Measurements from ENCODE around the gene IGFLR1. TPM values are rescaled to one million over a fixed set of nuclear protein-coding genes. Genes with fewer than 3 reads are reported as not detected.

Gene IGFLR1
- total and polyA plus RNA-seq, 4 experiments from 2014 or later = 93.9 to 124 (median 109) TPM

DNA sequence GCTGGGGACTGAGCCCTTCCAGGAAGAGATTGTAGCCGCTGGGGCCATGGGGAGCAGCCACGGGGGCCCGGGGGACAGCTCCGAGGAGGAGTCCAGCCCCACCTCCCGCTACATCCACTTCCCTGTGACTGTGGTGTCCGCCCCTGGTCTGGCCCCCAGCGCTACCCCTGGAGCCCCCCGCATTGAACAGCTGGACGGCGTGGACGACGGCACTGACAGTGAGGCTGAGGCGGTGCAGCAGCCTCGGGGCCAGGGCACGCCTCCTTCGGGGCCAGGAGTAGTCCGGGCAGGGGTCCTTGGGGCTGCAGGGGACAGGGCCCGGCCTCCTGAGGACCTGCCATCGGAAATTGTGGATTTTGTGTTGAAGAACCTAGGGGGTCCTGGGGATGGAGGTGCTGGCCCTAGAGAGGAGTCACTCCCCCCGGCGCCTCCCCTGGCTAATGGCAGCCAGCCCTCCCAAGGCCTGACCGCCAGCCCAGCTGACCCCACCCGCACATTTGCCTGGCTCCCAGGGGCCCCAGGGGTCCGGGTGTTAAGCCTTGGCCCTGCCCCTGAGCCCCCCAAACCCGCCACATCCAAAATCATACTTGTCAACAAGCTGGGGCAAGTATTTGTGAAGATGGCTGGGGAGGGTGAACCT is 9.6 kb downstream of the IGFLR1 start:
- Mint-ChIP-seq H3K27me3 (no peaks in the 10 kb centered on the region), H3K36me3 (peaks cover 42 to 74% of the 10 kb centered on the region in 2 donors), H3K27ac (no peak overlapping the region), H3K9me3 (no peaks in the 10 kb centered on the region), H3K4me3 (no peak overlapping the region), H3K4me1 (peaks cover 6 to 24% (median 19%) of the 10 kb centered on the region in 4 donors)
- DNase-seq = peak in 1 of 5 donors; percentile 28
- Histone ChIP-seq H3K36me3 (ENCODE audit: insufficient read depth, low read length) (peaks cover 64% of the 10 kb centered on the region), H3K27me3 (ENCODE audit: insufficient read depth, low read length) (no peaks in the 10 kb centered on the region), H3K4me1 (ENCODE audit: insufficient read depth, low read length) (peaks cover 15% of the 10 kb centered on the region), H3K27ac (ENCODE audit: low read depth, low read length) (no peak overlapping the region), H3K9me3 (ENCODE audit: control insufficient read depth in 1 of 2, low read length in 2 of 2) (no peaks in the 10 kb centered on the region), H3K4me3 (ENCODE audit: low read length in 2 of 2) (no peak overlapping the region)
- ChIA-PET CTCF (ENCODE audit: partially characterized antibody) (no interaction called here), POLR2A (ENCODE audit: partially characterized antibody) (interaction anchor here (1.2 kb wide), 1 partner anchor 14 kb away, joined by 4 read pairs; the partner anchor contains the start of gene KMT2B)
- intact Hi-C loops (cut with micrococcal nuclease) = no loop called here

DNA sequence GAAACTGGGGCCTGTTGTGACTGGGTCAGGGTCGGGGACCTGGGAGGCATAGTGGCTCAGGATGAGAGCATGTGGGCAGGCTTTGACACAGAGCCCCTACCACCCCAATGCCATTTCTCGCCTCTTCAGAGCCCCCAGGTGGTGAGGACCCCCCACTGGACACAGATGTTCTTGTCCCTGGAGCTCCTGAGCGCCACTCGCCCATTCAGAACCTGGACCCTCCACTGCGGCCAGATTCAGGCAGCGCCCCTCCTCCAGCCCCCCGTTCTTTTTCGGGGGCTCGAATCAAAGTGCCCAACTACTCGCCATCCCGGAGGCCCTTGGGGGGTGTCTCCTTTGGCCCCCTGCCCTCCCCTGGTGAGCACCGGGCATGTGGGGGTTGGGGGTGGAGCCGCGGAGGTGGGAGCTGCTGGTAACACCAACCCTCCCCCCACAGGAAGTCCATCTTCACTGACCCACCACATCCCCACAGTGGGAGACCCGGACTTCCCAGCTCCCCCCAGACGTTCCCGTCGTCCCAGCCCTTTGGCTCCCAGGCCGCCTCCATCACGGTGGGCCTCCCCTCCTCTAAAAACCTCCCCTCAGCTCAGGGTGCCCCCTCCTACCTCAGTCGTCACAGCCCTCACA is 10.4 kb downstream of the IGFLR1 start:
- no peak for DNase-seq
- peaks cover 45 to 73% of the 10 kb centered on the region in 2 donors for H3K36me3 Mint-ChIP-seq
- CTCF ChIA-PET (ENCODE audit: partially characterized antibody) = no interaction called here

DNA sequence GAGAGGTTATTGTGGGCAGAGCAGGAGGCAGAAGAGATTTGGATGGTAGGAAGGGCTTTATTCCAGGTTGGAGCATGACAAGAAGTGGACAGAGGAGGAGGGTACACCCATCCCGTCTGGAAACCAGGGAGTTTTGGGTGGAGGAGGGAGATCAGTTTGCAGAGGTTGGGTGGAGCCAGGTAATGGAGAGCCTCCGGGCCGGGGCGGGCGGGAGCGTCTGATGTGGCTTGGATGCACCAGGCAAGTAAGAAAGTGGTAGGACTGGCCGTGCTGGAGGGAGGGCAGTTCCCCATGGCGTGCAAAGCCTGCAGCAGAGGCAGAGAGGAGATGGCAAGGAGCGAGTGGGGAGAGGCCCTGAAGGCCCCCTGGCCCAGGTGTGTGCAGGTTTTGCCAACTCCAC is 10.9 kb downstream of the IGFLR1 start:
- H3K9me3 Mint-ChIP-seq = no peaks in the 10 kb centered on the region
- Histone ChIP-seq H3K4me3 (ENCODE audit: low read length in 2 of 2) (no peak overlapping the region), H3K27me3 (ENCODE audit: insufficient read depth, low read length) (no peaks in the 10 kb centered on the region), H3K36me3 (ENCODE audit: insufficient read depth, low read length) (peaks cover 75% of the 10 kb centered on the region), H3K9me3 (ENCODE audit: control insufficient read depth in 1 of 2, low read length in 2 of 2) (no peaks in the 10 kb centered on the region), H3K27ac (ENCODE audit: low read depth, low read length) (no peak overlapping the region), H3K4me1 (ENCODE audit: insufficient read depth, low read length) (peaks cover 3% of the 10 kb centered on the region)
- H3K27ac Mint-ChIP-seq = peak overlapping the region in 3 of 7 donors; percentile 29 to 81 (median 43)
- intact Hi-C loops (cut with micrococcal nuclease) = no loop called here
- DNase-seq = no peak
- peaks cover 4 to 17% (median 9%) of the 10 kb centered on the region in 4 donors for H3K4me1 Mint-ChIP-seq
- H3K27me3 Mint-ChIP-seq = no peaks in the 10 kb centered on the region
- ChIA-PET POLR2A (ENCODE audit: partially characterized antibody) (interaction anchor here (1.2 to 4.1 kb wide), 3 partner anchors 9 to 23 kb away, joined by 3 to 19 read pairs (median 4); partner anchors contain the start of gene KMT2B), CTCF (ENCODE audit: partially characterized antibody) (no interaction called here)
- peaks cover 48 to 73% of the 10 kb centered on the region in 2 donors for H3K36me3 Mint-ChIP-seq
- H3K4me3 Mint-ChIP-seq = no peak overlapping the region

More for the DNA sequence above, 10.4 kb downstream of the IGFLR1 start:
- peaks cover 6 to 17% (median 13%) of the 10 kb centered on the region in 4 donors for H3K4me1 Mint-ChIP-seq
- H3K9me3 ChIP-seq (ENCODE audit: control insufficient read depth in 1 of 2, low read length in 2 of 2) = no peaks in the 10 kb centered on the region
- H3K9me3 Mint-ChIP-seq = no peaks in the 10 kb centered on the region
- intact Hi-C loops (cut with micrococcal nuclease) = no loop called here
- no peak overlapping the region for H3K27ac Mint-ChIP-seq
- peaks cover 7% of the 10 kb centered on the region for H3K4me1 ChIP-seq (ENCODE audit: insufficient read depth, low read length)
- no peak overlapping the region for H3K4me3 ChIP-seq (ENCODE audit: low read length in 2 of 2)
- POLR2A ChIA-PET (ENCODE audit: partially characterized antibody) = interaction anchor here (1.2 kb wide), 2 partner anchors 14 to 22 kb away, joined by 3 to 4 read pairs; partner anchors contain the start of gene KMT2B
- no peaks in the 10 kb centered on the region for H3K27me3 Mint-ChIP-seq
- no peak overlapping the region for H3K4me3 Mint-ChIP-seq
- H3K27ac ChIP-seq (ENCODE audit: low read depth, low read length) = no peak overlapping the region
- peaks cover 70% of the 10 kb centered on the region for H3K36me3 ChIP-seq (ENCODE audit: insufficient read depth, low read length)
- no peaks in the 10 kb centered on the region for H3K27me3 ChIP-seq (ENCODE audit: insufficient read depth, low read length)

DNA sequence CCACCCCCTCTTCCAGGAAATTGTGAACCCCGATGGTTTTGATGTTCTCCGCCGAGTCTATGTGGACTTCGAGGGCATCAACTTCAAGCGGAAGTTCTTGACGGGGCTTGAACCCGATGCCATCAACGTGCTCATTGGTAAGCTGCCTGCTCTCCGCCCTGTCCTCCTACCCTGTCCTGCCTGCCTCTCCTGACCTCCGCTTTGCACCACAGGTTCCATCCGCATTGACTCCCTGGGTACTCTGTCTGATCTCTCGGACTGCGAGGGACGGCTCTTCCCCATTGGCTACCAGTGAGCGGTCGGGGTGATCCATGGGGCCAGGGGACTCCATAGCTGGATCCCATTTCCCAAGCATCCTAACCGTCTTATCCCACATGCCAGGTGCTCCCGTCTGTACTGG is 11.9 kb downstream of the IGFLR1 start:
- H3K9me3 Mint-ChIP-seq = no peaks in the 10 kb centered on the region
- no peak overlapping the region for H3K4me3 Mint-ChIP-seq
- ChIA-PET POLR2A (ENCODE audit: partially characterized antibody) (interaction anchor here (4.1 kb wide), 1 partner anchor 10 kb away, joined by 19 read pairs; no protein-coding TSS in a partner anchor), CTCF (ENCODE audit: partially characterized antibody) (no interaction called here)
- intact Hi-C loops (cut with micrococcal nuclease) = no loop called here
- Histone ChIP-seq H3K9me3 (ENCODE audit: control insufficient read depth in 1 of 2, low read length in 2 of 2) (no peaks in the 10 kb centered on the region), H3K4me3 (ENCODE audit: low read length in 2 of 2) (no peak overlapping the region), H3K4me1 (ENCODE audit: insufficient read depth, low read length) (no peaks in the 10 kb centered on the region), H3K27ac (ENCODE audit: low read depth, low read length) (no peak overlapping the region), H3K27me3 (ENCODE audit: insufficient read depth, low read length) (no peaks in the 10 kb centered on the region), H3K36me3 (ENCODE audit: insufficient read depth, low read length) (peaks cover 85% of the 10 kb centered on the region)
- H3K27ac Mint-ChIP-seq = peak overlapping the region in 2 of 7 donors; percentile 48 to 77
- DNase-seq = no peak
- peaks cover 3 to 12% (median 7%) of the 10 kb centered on the region in 4 donors for H3K4me1 Mint-ChIP-seq
- no peaks in the 10 kb centered on the region for H3K27me3 Mint-ChIP-seq
- peaks cover 54 to 75% of the 10 kb centered on the region in 2 donors for H3K36me3 Mint-ChIP-seq

DNA sequence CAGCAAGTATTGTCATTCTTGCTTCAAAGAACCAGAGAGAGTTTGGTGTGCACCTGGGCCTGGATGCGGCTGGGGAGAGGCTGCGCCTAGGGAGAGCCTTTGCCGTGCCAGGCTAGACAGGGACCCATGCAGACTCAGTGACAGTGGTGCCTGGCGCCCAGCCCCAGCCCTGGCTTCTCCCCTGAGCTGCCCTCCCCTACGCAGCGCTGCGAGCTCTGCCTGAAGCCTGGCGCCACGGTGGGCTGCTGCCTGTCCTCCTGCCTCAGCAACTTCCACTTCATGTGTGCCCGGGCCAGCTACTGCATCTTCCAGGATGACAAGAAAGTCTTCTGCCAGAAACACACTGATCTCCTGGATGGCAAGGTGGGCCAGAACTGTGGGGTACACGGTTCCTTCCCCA is 12.5 kb downstream of the IGFLR1 start:
- H3K4me3 Mint-ChIP-seq = no peak overlapping the region
- ChIA-PET POLR2A (ENCODE audit: partially characterized antibody) (interaction anchor here (4.1 kb wide), 1 partner anchor 10 kb away, joined by 19 read pairs; no protein-coding TSS in a partner anchor), CTCF (ENCODE audit: partially characterized antibody) (interaction anchor here (1.3 kb wide), 1 partner anchor 13 kb away, joined by 3 read pairs; the partner anchor contains the start of gene IGFLR1)
- H3K4me1 Mint-ChIP-seq = peaks cover 3 to 10% (median 7%) of the 10 kb centered on the region in 4 donors
- no peaks in the 10 kb centered on the region for H3K9me3 Mint-ChIP-seq
- no peak overlapping the region for H3K4me3 ChIP-seq (ENCODE audit: low read length in 2 of 2)
- no peak overlapping the region for H3K27ac ChIP-seq (ENCODE audit: low read depth, low read length)
- no peaks in the 10 kb centered on the region for H3K4me1 ChIP-seq (ENCODE audit: insufficient read depth, low read length)
- H3K9me3 ChIP-seq (ENCODE audit: control insufficient read depth in 1 of 2, low read length in 2 of 2) = no peaks in the 10 kb centered on the region
- peaks cover 89% of the 10 kb centered on the region for H3K36me3 ChIP-seq (ENCODE audit: insufficient read depth, low read length)
- H3K27me3 ChIP-seq (ENCODE audit: insufficient read depth, low read length) = no peaks in the 10 kb centered on the region
- intact Hi-C loops (cut with micrococcal nuclease) = no loop called here
- H3K36me3 Mint-ChIP-seq = peaks cover 59 to 76% of the 10 kb centered on the region in 2 donors
- peak overlapping the region in 1 of 7 donors; percentile 46 for H3K27ac Mint-ChIP-seq
- no peak for DNase-seq
- H3K27me3 Mint-ChIP-seq = no peaks in the 10 kb centered on the region

DNA sequence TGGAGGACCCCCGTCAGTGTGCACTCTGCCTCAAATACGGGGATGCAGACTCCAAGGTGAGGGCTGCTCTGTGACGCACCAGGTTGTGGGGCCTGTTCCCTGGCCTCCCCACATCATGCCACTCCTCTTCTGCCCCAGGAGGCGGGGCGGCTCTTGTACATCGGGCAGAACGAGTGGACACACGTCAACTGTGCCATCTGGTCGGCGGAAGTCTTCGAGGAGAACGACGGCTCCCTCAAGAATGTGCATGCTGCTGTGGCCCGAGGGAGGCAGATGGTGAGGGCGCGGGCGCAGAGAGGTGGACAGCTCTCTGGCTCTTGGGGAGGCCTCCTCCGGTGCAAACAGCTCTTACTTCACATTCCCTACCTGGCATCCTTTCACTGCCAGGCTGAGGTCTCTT is 13.2 kb downstream of the IGFLR1 start:
- no peak for DNase-seq
- H3K27ac ChIP-seq (ENCODE audit: low read depth, low read length) = no peak overlapping the region
- ChIA-PET POLR2A (ENCODE audit: partially characterized antibody) (interaction anchor here (3.4 to 4.1 kb wide), 2 partner anchors 10 to 11 kb away, joined by 16 to 19 read pairs; partner anchors contain the start of gene KMT2B), CTCF (ENCODE audit: partially characterized antibody) (interaction anchor here (1.3 kb wide), 1 partner anchor 13 kb away, joined by 3 read pairs; the partner anchor contains the start of gene IGFLR1)
- no peaks in the 10 kb centered on the region for H3K27me3 ChIP-seq (ENCODE audit: insufficient read depth, low read length)
- Mint-ChIP-seq H3K4me3 (no peak overlapping the region), H3K9me3 (no peaks in the 10 kb centered on the region), H3K4me1 (peaks cover under 1 to 3% (median 2%) of the 10 kb centered on the region in 4 donors), H3K27me3 (no peaks in the 10 kb centered on the region), H3K36me3 (peaks cover 53 to 74% of the 10 kb centered on the region in 2 donors), H3K27ac (peak overlapping the region in 1 of 7 donors; percentile 42)
- peaks cover 90% of the 10 kb centered on the region for H3K36me3 ChIP-seq (ENCODE audit: insufficient read depth, low read length)
- no peaks in the 10 kb centered on the region for H3K9me3 ChIP-seq (ENCODE audit: control insufficient read depth in 1 of 2, low read length in 2 of 2)
- intact Hi-C loops (cut with micrococcal nuclease) = no loop called here
- H3K4me1 ChIP-seq (ENCODE audit: insufficient read depth, low read length) = no peaks in the 10 kb centered on the region
- no peak overlapping the region for H3K4me3 ChIP-seq (ENCODE audit: low read length in 2 of 2)

Measured in CD4-positive, alpha-beta memory T cell (primary cell).